HepG2 (cell line): Measurements from ENCODE around the gene CLIC3. TPM values are rescaled to one million over a fixed set of nuclear protein-coding genes. Genes with fewer than 3 reads are reported as not detected.
A peak's percentile ranks its signal among the peaks of the same experiment; 100 is the strongest.

Experiments used
- GTF2F1 ChIP-seq: fragments of 150-350 bp; IDR thresholded peaks from 2 replicates; pipeline ENCODE4 v1.6.1; 2014; ENCODE audit warnings: low read length
- MAX ChIP-seq: IDR thresholded peaks from 2 replicates; pipeline ENCODE4 v1.6.1; 2012; ENCODE audit warnings: inconsistent platforms
- MED8 ChIP-seq: sonication (generic); formaldehyde crosslinking; IDR thresholded peaks from 2 replicates; pipeline ENCODE4 v1.8.1; 2023; ENCODE audit warnings: mild to moderate bottlenecking, missing genetic modification reagents; ENCODE audit not compliant: insufficient replicate concordance
- NFKB2 ChIP-seq: sonication (generic); formaldehyde crosslinking; IDR thresholded peaks from 2 replicates; pipeline ENCODE4 v1.4.0; 2020; ENCODE audit warnings: missing genetic modification reagents, borderline replicate concordance
- NKX3-1 ChIP-seq: sonication (generic); formaldehyde crosslinking; IDR thresholded peaks from 2 replicates; pipeline ENCODE4 v1.5.0; 2020; ENCODE audit warnings: missing genetic modification reagents
- NR2F2 ChIP-seq: IDR thresholded peaks from 2 replicates; pipeline ENCODE4 v1.6.1; 2012; ENCODE audit warnings: low read depth, inconsistent platforms, borderline replicate concordance
- PAWR ChIP-seq: sonication (generic); formaldehyde crosslinking; IDR thresholded peaks from 2 replicates; pipeline ENCODE4 v1.4.0; 2020; ENCODE audit warnings: missing genetic modification reagents, mild to moderate bottlenecking, borderline replicate concordance
- PHF8 ChIP-seq: sonication (generic); formaldehyde crosslinking; IDR thresholded peaks from 2 replicates; pipeline ENCODE4 v1.5.0; 2020; ENCODE audit warnings: missing genetic modification reagents
- SNAPC5 ChIP-seq: sonication (generic); formaldehyde crosslinking; IDR thresholded peaks from 2 replicates; pipeline ENCODE4 v1.8.1; 2023; ENCODE audit warnings: mild to moderate bottlenecking, missing genetic modification reagents, borderline replicate concordance
- ZNF331 ChIP-seq: sonication (generic); formaldehyde crosslinking; IDR thresholded peaks from 2 replicates; pipeline ENCODE4 v1.4.0; 2020; ENCODE audit warnings: missing genetic modification reagents
- ZNF441 ChIP-seq: sonication (generic); formaldehyde crosslinking; IDR thresholded peaks from 2 replicates; pipeline ENCODE4 v1.7.0; 2021; ENCODE audit warnings: missing genetic modification reagents, borderline replicate concordance
- ZNF503 ChIP-seq: sonication (generic); formaldehyde crosslinking; IDR thresholded peaks from 2 replicates; pipeline ENCODE4 v1.4.0; 2020; ENCODE audit warnings: missing genetic modification reagents
- ZNF570 ChIP-seq: sonication (generic); formaldehyde crosslinking; IDR thresholded peaks from 2 replicates; pipeline ENCODE4 v1.4.0; 2020; ENCODE audit warnings: mild to moderate bottlenecking, missing genetic modification reagents, borderline replicate concordance
- polyA plus RNA-seq, 8 experiments: library from polyadenylated mRNA; depleted of rRNA in 3 of 8; stranded (reverse) in 7 of 8; unstranded in 1 of 8; fragments of >200 nt; fragmentation: Illumina TruSeq in 4 of 8; extraction: Trizol in 4 of 8; gene quantifications; 2 replicates each; pipeline versions ENCODE4 v1.2.1 to v1.2.3, GENCODE V29; 2011 to 2016; ENCODE audit warnings: low read depth in 4 of 8, missing spikeins in 1 of 8, mixed read lengths in 1 of 8; ENCODE audit not compliant: insufficient read depth in 1 of 8
- total RNA-seq, 5 experiments: library from RNA; depleted of rRNA; stranded (reverse); fragments of >200 nt; fragmentation: Illumina TruSeq; extraction: Trizol; gene quantifications; 2 replicates each; pipeline ENCODE4 v1.2.3, GENCODE V29; 2016; ENCODE audit warnings: low read depth in 1 of 5
- TF ChIP-seq, protein P1 (sequence below): sonication (generic); formaldehyde crosslinking; IDR thresholded peaks from 2 replicates; pipeline ENCODE4 v1.5.1; 2020; ENCODE audit warnings: mild to moderate bottlenecking, missing genetic modification reagents, moderate library complexity
- TF ChIP-seq, protein P2 (sequence below), 2 experiments: sonication (generic) in 1 of 2; formaldehyde crosslinking in 1 of 2; IDR thresholded peaks; 2 replicates each; pipeline versions ENCODE4 v1.4.0 to v1.6.1; 2016 to 2020; ENCODE audit warnings: borderline replicate concordance in 1 of 2, low read depth in 1 of 2, mild to moderate bottlenecking in 1 of 2, missing genetic modification reagents in 1 of 2

CLIC3 gene
- total and polyA plus RNA-seq, 2 of the 13 experiments (the other 11 are each of a cell fraction or from before 2014, with no cell fraction given): 0.51 to 1.5 TPM

DNA sequence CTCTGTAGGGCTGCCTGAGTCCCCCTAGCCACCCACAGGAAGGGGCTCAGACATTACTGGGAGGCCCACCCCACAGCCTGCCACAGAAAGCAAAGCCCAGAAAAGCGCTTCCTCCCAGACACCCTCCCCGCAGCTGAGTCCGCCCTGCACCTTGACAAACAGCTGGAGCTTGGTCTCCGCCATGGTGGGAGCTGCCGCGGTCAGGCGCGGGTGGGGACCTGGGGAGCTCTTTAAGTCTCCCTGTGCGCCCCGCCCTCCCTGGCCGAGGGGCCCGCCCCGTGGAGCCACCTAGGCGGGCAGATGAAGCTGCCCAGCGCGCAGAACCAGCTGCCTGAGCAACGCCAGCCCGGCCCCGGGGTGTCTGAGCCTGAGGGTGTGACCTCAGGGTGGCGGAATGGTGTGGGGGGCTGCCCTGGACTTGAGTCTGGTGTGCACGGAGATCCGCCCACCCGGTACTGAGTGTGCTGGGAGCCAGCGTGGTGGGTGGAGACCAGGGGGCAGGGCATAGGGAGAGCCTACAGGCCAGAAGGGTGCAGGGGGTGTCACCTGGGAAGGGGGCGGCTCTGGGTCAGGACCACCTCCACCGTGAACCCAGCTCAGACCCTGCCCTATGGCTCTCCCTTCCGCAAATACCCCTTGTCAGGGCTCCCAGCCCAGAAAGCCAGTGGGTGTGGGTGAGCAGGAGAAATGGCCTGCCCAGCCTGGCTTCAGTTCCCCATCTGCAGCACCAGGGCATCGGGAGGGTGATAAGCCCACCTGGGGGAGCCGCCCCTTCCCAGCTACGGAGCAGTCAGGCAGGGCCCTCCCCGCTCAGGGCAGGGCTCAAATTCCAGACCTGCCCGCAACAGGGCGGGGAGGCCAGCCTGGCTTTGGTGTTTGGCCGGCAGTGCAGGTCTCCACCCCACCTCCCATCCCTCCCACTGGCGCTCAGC, at the start of gene CLIC3 (continued):
- TF ChIP-seq ZNF570 (no peak), ZNF503 (CRISPR knock-in tag) (no peak), SNAPC5 (CRISPR knock-in tag) (no peak), NFKB2 (CRISPR knock-in tag) (0 out of 2 replicates have a peak, but pooled peaks have one; percentile 6), ZNF441 (CRISPR knock-in tag) (no peak), NR2F2 (no peak), GTF2F1 (no peak), PAWR (CRISPR knock-in tag) (no peak), NKX3-1 (no peak), MED8 (CRISPR knock-in tag) (no peak), PHF8 (CRISPR knock-in tag) (no peak), MAX (0 out of 2 replicates have a peak, but pooled peaks have one; percentile 28), ZNF331 (peak; percentile 9; the same call in 1 of the 2 replicates)
- TF ChIP-seq, protein P1, sequence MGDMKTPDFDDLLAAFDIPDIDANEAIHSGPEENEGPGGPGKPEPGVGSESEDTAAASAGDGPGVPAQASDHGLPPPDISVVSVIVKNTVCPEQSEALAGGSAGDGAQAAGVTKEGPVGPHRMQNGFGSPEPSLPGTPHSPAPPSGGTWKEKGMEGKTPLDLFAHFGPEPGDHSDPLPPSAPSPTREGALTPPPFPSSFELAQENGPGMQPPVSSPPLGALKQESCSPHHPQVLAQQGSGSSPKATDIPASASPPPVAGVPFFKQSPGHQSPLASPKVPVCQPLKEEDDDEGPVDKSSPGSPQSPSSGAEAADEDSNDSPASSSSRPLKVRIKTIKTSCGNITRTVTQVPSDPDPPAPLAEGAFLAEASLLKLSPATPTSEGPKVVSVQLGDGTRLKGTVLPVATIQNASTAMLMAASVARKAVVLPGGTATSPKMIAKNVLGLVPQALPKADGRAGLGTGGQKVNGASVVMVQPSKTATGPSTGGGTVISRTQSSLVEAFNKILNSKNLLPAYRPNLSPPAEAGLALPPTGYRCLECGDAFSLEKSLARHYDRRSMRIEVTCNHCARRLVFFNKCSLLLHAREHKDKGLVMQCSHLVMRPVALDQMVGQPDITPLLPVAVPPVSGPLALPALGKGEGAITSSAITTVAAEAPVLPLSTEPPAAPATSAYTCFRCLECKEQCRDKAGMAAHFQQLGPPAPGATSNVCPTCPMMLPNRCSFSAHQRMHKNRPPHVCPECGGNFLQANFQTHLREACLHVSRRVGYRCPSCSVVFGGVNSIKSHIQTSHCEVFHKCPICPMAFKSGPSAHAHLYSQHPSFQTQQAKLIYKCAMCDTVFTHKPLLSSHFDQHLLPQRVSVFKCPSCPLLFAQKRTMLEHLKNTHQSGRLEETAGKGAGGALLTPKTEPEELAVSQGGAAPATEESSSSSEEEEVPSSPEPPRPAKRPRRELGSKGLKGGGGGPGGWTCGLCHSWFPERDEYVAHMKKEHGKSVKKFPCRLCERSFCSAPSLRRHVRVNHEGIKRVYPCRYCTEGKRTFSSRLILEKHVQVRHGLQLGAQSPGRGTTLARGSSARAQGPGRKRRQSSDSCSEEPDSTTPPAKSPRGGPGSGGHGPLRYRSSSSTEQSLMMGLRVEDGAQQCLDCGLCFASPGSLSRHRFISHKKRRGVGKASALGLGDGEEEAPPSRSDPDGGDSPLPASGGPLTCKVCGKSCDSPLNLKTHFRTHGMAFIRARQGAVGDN (CRISPR knock-in tag): peak; percentile 68; the same call in 1 of the 2 replicates
- TF ChIP-seq, protein P2, sequence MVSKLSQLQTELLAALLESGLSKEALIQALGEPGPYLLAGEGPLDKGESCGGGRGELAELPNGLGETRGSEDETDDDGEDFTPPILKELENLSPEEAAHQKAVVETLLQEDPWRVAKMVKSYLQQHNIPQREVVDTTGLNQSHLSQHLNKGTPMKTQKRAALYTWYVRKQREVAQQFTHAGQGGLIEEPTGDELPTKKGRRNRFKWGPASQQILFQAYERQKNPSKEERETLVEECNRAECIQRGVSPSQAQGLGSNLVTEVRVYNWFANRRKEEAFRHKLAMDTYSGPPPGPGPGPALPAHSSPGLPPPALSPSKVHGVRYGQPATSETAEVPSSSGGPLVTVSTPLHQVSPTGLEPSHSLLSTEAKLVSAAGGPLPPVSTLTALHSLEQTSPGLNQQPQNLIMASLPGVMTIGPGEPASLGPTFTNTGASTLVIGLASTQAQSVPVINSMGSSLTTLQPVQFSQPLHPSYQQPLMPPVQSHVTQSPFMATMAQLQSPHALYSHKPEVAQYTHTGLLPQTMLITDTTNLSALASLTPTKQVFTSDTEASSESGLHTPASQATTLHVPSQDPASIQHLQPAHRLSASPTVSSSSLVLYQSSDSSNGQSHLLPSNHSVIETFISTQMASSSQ (IDR thresholded peaks at IDR 0.05; ENCODE audit: low read depth): no peak
- TF ChIP-seq, protein P2 (CRISPR knock-in tag; IDR thresholded peaks at IDR 0.05; ENCODE audit: borderline replicate concordance): 0 out of 2 replicates have a peak, but pooled peaks have one; percentile 24
